Measurements from ENCODE around the gene COMP.

Gene COMP

DNA sequence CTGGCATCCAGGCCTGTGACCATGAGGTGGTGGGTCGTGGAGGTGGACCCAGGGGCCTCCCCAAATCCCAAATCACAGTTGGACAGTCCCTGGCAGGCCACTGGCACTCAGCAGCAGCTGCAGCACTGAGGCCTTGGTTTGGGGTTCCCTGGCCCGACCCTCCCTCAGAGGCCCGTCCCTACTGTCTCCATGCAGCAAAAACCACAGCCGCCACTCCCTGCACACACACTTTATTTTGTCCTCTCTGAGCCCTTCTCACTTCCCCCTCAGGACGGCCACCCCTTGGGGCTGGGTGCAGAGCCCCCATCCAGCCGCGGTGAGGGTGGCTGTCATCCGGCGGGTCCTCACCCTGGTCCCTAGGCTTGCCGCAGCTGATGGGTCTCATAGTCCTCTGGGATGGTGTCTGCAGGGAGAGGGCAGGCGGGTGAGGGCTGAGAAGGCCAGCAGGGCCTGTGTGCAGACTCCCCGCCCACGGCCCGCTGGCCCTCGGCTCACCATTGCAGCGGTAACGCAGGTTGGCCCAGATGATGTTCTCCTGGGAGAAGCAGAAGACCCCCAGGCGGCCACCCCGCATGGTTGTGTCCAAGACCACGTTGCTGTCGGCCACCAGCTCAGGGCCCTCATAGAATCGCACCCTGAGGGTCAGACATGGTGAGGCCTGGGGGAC lies 8.4 kb downstream of the COMP start:
- DNase-seq = no peak

DNA sequence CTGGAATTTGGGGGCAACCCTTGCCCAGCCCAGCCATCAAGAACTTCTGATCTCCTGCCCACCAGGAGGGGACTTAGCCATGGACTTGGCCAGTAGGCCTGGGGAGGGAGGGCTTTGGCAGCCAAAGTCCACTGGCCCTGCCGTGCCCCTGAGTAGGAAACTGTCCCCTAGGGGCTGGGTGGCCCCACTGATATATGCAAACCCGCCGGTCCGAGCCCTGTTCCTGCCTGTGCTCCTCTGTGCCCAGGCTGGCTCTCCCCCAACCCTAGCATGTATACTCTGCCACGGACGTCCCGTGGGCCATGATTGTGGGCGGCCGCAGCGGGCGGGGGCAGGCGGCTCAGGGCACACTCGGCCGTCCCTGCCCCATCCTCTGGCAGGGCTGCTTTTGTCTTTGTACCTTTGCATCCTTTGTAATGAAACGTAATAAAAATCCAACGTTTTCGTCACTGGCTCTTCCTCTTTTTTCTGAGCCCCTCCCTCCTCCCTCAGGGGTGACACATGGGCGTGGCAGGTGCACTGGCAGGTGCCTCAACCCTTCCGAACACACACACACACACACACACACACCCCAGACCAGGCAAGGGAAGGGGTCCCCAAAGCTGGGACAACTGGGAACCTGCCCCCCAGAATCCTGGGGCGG lies 9.1 kb downstream of the COMP start:
- no peak for DNase-seq

DNA sequence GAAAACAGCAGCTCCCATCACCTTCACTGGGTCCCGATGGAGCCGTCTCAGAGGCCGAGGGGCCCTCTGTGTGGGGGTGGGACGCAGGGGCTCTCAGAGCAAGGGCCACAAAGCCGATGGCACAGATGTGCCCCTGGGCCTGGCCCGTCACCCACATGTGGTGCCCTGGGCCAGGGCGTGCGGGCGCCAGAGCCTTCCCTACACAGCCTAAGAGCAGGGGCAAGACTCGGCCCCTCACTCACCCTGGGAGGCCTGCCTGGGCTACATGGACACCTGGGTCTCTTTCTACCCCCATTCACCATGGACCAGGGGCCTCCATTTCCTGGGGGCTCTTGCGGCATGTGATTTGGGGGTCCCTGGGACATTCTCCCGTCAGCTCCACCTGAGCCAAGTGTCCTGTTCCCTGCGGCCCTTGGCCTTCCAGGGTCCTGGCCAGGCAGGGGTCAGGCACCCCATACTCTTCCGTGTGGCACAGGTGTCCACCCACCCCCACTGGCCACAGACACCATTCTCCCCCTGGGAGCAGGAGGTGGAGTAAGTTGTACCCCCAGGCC lies 10.0 kb downstream of the COMP start:
- DNase-seq = no peak

DNA sequence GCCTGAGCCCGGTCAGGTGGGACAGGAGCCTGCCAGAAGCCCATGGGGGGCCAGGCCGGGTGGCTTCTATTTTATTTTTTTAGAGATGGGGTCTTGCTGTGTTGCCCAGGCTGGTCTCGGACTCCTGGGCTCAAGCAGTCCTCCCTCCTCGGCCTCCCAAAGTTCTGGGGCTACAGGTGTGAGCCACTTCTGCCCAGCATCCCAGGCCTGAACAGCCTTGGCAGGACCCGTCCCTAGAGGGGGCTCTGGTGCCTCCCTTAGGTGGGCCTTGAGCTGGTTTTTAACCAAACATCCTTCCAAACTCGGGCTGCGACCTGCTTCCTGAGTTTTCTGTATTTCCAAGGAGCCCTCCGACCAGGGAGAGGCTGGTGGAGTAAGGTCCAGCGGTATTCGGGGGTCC lies 10.5 kb downstream of the COMP start:
- no peak for DNase-seq

DNA sequence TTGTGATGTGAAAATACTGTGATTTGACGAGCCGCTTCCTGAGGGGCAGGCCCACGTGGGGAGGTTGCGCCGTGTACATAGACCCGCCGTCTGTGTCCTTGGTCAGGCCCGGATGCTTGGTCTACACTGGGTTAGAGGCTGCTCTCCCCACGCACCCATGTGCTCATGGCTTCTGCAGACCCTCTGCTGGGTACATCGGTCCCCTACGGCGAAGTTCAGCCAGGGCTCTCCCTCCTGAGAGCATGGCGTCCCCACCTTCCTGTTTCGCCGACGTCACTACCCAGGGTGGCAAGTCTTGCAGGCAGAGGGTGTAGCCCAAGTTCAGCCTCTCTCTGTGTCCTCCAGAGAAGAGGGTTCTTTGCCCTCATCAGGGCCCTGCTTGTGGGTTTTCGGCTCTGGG lies 11.0 kb downstream of the COMP start:
- DNase-seq = no peak

DNA sequence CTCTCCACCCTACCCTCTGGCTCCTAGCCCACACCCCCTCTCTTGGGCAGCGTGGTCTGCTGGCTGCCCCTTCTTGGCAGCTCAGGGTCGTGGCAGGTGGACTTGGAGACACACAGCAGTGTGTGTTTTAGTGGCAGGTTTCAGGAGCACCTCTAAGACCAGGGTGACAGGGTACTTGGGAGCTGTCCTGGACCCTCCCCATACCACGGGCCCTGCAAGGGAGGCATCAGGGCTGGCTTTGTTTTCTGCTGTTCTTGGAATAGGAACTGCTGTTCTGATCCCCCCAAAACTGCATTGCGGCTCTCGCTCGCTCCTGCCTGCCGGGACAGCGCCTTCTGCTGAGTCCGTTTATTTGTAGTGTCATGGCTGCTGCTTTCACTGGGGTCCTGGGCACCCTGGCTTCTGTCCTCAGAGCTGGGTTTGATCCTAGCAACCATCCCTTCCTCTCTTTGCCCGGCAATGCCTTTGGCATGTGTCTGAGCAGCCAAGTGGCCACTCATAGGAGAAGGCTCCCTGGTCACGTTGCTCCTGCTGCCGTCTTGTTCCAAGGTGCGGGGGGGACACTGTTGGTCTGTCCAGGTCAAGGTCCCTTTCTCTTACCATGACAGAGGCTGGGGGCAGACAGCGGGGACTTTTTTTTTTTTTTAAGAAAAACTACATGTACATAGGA lies 12.1 kb downstream of the COMP start:
- no peak for DNase-seq

DNA sequence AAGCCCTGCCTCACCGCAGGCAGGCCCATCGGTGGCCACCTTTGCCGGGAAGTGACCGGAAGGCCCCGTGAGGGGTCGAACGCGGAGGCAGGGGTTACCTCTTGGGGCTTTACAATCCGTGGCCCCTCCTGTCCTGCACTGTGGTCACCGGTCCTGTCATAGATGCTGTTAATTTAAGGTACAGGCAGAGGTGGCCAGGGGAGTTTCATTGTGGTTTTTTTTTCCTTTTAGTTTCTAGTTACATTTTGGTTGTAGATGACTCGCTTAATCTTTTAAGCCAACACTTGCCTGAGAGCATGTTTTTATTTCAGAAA lies 13.1 kb downstream of the COMP start:
- no peak for DNase-seq

DNA sequence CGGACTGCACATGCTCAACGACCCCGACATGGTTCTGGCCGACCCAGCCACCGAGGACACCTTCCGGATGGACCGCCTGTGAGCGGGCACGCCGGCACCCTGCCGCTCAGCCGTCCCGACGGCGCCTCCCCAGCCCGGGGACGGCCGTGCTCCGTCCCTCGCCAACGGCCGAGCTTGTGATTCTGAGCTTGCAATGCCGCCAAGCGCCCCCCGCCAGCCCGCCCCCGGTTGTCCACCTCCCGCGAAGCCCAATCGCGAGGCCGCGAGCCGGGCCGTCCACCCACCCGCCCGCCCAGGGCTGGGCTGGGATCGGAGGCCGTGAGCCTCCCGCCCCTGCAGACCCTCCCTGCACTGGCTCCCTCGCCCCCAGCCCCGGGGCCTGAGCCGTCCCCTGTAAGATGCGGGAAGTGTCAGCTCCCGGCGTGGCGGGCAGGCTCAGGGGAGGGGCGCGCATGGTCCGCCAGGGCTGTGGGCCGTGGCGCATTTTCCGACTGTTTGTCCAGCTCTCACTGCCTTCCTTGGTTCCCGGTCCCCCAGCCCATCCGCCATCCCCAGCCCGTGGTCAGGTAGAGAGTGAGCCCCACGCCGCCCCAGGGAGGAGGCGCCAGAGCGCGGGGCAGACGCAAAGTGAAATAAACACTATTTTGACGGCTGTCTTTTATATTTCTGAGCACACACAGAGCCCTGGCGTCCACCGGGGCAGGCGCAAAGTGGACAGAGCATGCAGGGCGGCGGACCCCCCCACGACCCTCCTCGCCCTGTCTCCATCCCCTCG lies 13.6 kb downstream of the COMP start:
- no peak for DNase-seq

DNA sequence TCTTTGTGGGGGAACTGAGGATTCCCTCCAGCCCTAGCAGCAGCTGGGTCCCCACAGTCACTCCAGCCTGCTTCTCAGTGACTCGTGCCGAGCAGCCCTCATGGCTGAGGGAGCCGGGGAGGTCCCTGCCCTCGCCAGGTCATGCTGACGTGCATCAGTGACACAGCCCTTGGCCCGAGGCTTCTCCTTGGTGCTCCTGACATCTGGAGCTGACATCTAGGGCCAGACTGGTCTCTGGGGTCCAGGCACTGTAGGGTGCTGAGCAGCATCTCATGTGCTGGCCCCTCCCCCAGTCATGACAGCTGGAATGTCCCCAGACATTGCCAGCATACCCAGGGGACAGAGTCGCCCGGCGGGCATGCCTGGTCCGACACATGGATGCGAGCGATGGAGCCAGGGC lies 14.4 kb downstream of the COMP start:
- no peak for DNase-seq

DNA sequence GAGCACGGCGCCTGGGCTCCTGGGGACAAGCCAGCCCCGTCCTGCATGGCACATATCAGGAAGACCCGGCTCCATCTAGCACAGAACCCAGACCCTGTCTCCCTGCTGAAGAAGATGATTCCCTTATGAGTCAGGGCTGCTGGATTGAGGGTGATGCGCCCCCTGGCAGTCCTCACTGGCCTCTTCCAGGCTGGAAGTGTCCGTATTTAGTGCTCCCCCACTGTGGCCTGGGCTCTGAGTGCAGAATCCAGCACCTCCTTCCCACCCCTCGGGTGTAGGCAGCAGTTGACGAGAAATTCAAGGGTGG lies 14.9 kb downstream of the COMP start:
- DNase-seq = no peak

DNA sequence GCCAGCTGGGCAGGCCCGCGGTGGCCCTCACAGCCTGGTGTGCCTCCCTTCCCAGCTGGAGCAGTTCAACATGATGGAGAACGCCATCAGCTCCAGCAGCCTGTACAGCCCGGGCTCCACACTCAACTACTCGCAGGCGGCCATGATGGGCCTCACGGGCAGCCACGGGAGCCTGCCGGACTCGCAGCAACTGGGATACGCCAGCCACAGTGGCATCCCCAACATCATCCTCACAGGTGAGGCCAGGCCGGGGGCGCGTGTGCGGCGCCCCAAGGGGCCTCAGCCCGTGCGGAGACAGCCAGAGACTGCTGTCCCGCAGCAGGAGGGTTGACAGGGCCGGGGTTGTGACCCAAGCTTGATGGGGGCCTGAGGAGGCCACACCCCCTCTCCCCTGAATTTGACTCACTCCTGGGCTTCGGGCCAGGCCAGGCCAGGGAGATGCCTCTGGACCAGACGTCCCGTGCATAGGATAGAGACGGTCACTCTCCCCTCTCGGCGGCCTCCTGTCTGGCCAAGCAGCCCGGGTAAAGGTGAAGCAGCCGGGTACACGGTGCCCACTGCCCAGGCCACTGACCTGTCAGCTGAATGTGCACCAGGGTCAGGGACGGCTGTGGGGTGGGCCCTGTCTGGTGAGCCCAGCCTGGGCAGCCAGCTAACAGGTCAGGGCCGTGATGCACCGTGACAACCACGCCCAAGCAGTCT lies 15.4 kb downstream of the COMP start:
- DNase-seq = no peak

DNA sequence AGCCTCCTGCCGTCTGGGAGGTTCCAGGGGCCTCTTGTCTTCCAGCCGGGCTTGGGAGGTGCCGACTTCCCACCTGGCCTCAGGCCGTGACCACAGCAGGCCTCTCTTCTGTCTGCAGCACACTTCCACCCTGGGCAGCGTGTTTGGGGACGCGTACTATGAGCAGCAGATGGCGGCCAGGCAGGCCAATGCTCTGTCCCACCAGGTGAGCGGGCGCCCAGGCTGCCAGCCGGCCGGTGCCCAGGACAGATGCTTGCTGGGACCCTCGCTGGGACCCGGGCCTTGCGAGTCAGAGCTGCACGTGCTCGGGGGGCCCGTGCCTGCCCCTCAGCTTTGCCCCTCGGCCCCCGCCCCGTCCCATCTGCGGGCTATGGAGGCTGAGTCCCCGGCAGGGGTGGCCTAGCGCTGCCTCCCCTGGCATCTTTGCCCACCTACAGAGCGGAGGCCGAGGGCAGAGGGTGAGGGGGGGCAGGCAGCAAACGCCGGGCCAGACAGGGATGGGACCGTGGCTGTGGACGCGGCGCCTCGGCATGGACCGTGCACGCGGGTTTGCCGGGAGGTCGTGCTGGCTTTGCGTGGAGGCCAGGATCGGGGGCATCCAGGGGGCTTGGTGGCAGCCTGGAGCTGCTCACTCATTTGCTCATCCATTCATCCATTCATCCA lies 16.2 kb downstream of the COMP start:
- DNase-seq = no peak

DNA sequence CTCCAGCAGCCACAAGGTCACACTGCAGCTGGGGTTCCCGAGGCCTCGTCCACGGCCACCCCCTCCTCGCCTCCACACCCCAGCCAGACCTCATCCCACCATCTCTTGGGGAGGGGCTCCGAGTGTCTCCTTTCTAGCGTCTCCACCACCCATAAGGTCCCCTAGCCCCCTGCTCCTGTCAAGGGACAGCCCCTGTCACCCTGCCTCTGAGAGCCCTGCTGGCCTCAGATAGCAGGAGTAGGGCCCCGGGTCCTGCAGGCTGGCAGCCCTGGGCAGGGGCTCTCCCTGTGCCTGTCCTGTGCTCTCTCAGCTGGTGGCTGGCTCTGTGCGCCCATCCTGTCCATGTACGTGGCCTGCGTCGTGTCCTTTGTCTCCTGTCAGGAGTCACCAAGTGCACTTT lies 17.0 kb downstream of the COMP start:
- DNase-seq = no peak

DNA sequence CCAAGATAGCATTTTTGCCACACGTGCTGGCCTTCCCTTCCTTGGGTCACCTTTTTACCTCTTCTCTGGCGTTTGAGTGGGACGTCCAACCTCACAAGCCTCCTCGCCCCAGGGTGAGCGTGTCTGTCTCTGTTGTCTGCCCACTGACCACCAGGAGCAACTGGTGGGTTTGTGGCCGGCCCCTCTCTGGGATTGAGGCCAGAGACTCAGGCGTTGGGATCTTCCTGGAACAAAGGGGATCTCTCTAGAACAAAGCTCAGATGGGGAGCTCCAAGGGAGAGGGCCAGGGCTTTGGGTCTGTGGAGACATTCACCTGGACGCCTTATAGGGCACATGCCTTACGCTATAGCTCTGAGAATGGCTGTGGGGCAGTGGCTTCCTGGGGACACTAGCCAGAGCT lies 17.4 kb downstream of the COMP start:
- DNase-seq = no peak

DNA sequence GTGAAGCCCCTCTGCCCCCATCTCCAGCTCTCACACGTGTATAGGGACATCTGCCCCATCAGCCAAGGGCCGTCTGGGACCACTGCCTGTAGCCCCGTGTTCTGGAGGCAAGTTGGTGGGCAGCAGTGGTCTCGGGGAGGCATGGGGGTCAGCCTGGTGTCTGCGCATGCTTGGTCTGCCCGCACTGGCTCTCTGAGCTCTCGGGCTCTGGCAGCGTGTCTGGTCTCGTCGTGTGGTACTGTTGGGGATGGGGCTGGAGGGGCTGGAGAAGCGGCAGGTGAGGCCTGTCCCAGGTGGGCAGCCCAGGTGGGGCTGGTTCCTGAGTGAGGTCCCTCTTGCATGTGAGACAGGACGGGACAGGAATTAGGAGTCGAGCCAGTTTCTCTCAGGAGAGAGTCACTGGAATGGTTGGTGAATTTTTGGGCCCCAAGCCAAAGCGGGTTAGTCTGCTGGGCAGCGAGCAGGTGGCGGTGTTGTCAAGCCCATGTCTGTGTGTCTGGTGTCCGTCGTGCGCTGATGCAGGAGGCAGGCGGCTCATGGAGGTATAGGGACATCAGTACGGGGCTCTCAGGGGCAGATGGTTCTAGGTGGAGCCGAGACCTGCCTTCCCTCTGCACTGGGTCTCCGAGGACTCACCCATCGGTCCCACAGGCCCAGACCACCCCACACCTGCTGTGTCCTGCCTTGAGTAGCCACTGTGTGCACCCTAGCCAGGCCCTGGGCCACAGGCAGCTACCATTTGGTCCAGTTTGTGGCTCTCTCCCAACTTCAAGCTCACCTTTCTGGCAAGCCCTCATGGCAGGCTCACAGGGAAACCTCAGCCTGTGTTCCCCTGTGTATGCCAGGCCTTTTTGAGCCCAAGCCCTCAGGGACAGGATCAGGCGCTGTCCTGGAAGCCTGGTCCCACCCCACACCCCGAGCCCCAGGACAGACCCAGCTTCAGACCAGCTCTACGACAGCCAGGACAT lies 18.2 kb downstream of the COMP start:
- no peak for DNase-seq

DNA sequence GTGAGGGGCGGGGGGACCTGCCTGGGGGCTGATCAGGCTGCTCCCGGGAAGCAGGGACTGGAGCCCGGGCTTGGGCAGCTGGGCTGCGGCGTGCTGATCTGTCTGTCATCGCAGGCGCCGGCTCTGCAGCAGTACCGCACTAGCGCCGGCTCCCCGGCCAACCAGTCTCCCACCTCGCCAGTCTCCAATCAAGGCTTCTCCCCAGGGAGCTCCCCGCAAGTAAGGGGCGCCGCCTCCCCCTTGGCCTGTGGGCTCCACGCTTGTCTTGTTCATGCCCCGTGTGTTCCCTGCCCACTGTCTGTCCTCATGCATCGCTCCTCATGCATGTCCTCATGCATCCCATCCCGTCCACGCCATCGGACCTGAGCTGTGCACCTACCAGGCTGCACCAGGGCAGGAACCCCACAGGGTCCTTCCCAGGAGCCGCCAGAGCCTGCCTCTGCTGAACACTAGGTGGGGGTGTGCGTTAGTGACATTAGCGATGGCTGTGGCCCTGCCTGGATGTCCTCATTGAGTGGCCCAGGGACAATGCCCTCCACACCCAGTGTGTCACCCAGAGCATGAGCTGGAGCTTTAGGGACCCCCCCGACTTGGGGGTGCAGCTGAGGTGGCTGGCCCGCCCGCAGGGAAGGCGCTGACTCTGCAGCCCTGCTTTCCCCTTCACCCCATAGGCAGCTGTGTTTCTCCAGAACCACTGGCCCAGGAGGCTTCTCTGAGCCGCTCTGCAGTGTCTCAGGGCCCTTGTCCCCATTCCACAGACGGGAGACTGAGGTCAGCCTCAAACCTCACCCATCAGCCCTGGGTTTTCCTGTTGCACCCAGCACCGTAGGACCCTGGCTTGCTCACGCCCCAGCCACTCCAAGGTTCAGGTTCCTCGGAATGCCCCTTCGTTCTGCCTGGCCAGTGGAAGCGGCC lies 19.5 kb downstream of the COMP start:
- no peak for DNase-seq

DNA sequence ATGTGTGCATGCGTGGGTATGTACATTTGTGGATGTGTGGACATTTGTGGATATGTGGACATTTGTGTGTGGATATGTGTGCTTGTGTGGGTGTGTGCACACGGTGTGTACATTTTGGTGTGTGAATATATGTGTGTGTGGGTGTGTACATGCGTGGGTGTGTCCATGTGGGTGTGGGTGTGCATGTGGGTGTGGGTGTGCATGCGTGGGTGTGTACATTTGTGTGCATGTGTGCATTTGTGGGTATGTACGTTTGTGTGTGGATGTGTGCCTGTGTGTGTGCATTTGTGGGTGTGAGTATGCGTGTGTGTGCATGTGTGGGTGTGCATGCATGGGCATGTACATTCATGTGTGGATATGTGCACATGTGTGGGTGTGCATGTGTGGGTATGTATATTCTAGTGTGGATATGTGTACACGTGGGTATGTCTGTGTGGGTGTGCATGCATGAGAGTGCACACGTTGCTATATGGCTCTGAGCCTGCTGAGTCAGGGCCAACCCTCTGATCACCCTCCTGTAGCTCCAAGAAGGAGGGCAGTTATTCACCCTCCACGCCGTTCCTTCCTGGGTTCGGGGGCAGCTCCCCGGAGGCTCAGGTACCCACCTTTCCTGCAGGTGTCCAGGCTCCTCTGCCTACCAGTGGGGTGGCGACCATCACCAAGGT lies 20.3 kb downstream of the COMP start:
- no peak for DNase-seq

DNA sequence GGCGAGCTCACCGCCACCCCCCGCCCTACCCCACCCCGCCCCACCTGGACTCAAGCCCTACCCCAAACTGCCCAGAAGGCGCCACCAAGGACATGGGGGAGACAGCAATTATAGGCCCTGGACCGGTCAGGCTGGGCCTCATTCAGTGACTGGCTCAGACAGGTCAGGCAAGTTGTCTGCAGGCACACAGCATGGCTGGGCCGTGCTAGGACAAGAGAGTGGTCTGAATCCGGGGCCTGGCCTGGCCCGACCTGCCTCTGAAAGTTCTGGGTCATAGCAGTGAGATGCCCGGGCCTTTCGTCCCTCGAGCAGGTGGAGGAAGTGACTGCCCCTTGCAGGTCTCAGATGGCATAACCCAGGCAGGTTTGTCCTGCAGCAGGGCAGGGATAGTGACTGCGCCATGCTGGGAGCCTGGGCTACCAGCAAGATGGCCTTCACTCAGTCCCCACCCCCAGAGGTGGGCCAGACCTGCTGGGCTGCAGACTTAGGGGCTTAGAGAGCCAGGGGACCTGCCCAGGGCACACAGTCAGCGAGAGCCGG lies 21.0 kb downstream of the COMP start:
- DNase-seq = no peak
